NB4 (cell line): Measurements from ENCODE around the gene NR4A3.

Experiments
- CTCF ChIP-seq: IDR thresholded peaks from one replicate; pipeline ENCODE4 v1.5.1; 2012; ENCODE audit warnings: low read depth, low read length
- POLR2A ChIP-seq: IDR thresholded peaks from 2 replicates; pipeline ENCODE4 v1.6.1; 2011; ENCODE audit warnings: mild to moderate bottlenecking; ENCODE audit not compliant: insufficient read length; ENCODE audit errors: extremely low read depth

GRCh38 chr9:99867536-99867935 lies 45.9 kb downstream of the NR4A3 start:
- TF ChIP-seq CTCF (no peak), POLR2A (no peak)
